Epithelial cell of proximal tubule (primary cell): ENCODE results near the gene CACNA1D. TPM values are rescaled to one million over a fixed set of nuclear protein-coding genes. Genes with fewer than 3 reads are reported as not detected.

Experiments used
- DNase-seq: peaks from one replicate; pipeline ENCODE4 v3.0.0-alpha.2; 2011; ENCODE audit warnings: low read depth
- H3K4me3 ChIP-seq: 2 replicates; pipeline ENCODE4 v1.5.1; 2011; ENCODE audit warnings: low read depth, mild to moderate bottlenecking, low read length
- total RNA-seq: library from RNA; depleted of rRNA; stranded (reverse); fragments of >200 nt; gene quantifications from 2 replicates; pipeline ENCODE4 v1.2.3, GENCODE V29; 2015
- TF ChIP-seq, protein P1 (sequence below): conservative IDR thresholded peaks from 2 replicates; pipeline ENCODE4 v1.5.1; 2012; ENCODE audit warnings: low read depth, mild to moderate bottlenecking, low read length

CACNA1D gene
- total RNA-seq, 1 donor from 2014 or later = 1.9 TPM

DNA sequence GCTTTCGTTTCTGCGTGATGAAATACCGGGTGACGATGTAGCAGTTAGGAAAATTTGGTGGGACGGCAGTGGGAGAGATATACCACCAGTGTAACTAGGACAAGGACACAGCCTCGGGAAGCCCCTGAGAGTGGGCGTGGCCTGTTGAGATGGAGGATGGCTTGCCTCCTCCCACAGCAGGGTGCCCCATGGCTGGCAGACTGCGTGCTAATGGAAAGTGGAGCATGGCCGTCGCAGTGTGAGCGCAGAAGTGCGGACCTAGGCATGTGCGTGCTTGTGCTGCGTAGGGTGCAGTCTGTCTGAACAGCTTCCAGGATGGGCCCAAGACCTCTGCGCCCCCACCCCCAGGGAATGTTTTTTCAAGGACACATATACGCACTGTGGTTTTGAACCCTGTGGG, 295.0 kb downstream of the CACNA1D start:
- TF ChIP-seq, protein P1, sequence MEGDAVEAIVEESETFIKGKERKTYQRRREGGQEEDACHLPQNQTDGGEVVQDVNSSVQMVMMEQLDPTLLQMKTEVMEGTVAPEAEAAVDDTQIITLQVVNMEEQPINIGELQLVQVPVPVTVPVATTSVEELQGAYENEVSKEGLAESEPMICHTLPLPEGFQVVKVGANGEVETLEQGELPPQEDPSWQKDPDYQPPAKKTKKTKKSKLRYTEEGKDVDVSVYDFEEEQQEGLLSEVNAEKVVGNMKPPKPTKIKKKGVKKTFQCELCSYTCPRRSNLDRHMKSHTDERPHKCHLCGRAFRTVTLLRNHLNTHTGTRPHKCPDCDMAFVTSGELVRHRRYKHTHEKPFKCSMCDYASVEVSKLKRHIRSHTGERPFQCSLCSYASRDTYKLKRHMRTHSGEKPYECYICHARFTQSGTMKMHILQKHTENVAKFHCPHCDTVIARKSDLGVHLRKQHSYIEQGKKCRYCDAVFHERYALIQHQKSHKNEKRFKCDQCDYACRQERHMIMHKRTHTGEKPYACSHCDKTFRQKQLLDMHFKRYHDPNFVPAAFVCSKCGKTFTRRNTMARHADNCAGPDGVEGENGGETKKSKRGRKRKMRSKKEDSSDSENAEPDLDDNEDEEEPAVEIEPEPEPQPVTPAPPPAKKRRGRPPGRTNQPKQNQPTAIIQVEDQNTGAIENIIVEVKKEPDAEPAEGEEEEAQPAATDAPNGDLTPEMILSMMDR = no peak
- no peak for DNase-seq
- H3K4me3 ChIP-seq = no peak overlapping the region

DNA sequence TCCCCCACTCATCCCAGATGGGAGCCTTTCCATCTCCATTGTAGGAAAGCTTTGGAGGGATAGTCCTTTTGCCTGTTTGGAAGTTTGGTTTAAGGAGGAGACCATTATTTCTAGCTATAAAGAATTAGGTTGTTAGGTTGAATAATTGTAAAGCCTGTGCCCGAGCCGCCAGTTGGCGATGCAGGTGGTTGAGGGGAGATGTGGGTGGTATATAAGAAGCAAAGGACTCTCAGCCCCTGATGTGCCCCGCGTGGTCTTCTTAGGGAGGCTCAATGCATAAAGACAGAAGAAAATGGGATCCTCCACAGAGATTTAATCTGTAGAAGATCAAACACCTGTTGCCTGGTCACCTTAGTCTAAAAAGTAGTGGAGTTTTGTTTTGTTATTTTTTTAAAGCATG, 296.1 kb downstream of the CACNA1D start:
- TF ChIP-seq, protein P1 = no peak
- H3K4me3 ChIP-seq = no peak overlapping the region
- no peak for DNase-seq

DNA sequence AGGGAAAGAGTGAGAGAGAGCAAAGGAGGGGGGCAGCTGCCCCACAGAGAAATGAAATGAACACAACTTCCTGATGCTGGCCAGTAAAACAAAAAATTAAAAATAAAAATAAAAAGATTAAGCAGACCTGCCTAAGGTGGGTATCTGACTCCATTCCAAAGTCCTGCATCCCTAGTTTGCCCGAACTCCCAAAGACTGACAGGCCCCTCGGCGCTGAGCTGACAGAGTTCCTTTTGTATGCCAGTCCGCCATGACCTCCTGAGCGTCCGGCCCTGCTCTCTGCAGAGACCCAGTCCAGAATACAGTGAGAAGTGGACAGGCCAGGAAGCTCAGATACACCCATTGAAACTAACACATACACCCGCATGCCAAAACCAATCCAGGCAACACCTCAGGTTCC, 296.9 kb downstream of the CACNA1D start:
- TF ChIP-seq, protein P1 = no peak
- no peak for DNase-seq
- H3K4me3 ChIP-seq = no peak overlapping the region

DNA sequence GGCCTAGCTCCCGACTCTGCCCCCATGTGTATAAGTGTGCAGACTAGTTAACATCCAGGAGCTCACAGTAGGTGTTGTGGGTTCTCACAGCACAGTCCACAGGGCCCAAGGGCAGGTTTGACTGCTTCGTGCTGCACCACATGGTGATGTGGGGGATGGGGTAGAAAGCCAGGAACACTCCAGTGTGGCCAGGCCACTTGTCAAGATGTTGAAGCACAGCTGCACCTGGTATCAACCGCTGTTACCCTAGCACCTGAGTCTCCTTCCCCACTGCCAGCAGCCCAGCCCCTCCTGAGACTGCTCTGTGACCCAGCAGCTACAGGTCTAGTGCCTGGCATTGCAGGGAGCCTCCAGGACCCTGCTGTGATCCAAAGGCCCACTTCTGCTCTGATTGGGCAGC, 298.5 kb downstream of the CACNA1D start:
- H3K4me3 ChIP-seq = no peak overlapping the region
- no peak for DNase-seq
- TF ChIP-seq, protein P1 = no peak

DNA sequence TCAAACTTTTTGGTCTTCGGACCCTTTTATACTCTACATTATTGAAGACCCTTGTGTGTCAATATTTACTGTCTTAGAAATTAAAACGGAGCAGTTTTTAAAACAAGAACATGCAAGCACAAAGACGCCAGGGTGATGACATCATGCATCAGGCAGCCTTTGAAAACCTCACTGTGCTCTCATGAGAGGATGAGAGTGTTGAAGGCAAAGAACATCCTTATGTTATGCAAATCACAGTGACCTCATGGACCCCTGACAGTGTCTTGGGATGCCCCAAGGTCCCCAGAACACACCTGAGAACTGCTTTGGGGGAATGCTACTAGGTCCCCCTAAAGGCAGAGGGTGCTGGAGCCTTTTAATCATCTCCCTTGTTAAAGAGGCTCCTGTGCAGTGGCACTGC, 300.2 kb downstream of the CACNA1D start:
- no peak overlapping the region for H3K4me3 ChIP-seq
- TF ChIP-seq, protein P1 = no peak
- no peak for DNase-seq

DNA sequence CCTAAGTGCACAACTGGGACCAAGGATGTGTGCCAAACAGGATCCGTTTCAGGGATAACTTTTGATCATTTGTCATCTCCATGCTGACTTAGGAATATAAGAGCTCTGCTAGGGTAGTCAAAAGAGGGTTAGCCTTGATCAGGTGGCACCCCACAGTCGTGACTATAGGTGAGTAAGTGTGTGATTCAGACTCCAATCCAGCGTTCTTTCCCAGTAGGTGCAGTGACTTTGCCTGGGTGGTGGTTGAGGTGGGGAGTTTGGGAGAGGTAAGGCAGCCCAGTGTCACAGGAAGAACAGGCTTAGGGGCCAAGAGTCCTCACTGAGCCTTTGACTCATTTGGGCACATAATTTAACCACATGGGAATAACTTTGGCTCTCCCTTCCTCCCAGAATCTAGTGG, 300.8 kb downstream of the CACNA1D start:
- TF ChIP-seq, protein P1 = no peak
- no peak for DNase-seq

DNA sequence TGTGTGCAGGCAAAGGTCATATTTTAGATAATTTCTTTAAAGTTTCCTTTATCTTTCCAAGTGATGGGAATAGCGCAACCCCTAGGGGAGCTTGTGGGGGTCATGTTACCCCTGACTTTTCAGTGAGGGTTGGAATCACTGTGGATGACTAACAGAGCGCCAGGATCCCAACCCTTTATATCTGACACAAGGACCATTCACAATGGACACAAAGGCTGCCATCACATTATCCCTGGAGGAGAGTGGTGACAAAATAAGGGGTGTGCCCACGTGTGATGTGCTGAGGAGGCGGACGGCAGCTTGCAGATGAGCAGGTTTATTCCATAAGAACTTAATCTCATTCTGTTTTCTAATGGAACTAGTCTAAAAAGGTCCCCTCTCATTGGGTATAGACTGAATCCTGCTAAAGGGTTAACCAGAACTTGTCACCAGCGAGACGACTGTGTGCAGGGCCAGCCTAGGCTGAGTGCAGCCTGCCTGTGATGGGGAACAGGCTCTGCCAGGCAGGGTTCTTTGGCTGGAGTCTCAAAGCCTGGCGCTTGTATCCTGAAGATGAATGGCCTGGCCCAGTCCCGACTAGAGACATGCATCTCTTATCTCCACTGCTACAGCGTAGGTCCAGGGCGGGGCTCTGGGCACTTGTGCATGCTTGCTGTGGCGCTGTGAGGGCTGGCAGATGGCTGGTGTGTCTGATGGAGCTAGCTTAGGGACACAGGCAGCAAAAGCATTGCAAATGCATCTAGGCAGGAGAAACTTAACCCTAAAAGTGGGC, 301.6 kb downstream of the CACNA1D start:
- TF ChIP-seq, protein P1 = no peak
- H3K4me3 ChIP-seq = no peak overlapping the region
- DNase-seq = no peak

More for the DNA sequence above, 300.8 kb downstream of the CACNA1D start:
- H3K4me3 ChIP-seq = no peak overlapping the region
